Endothelial cell of umbilical vein (primary cell): ENCODE measurements around the gene ASB13. TPM values are rescaled to one million over a fixed set of nuclear protein-coding genes. Genes with fewer than 3 reads are reported as not detected.

Experiments
- BruUV-seq: library from RNA; stranded (reverse); fragments of 400-500 nt; replicated peaks from 2 replicates; lab custom pipeline; 2021; lab: Mats Ljungman, UMichigan
- CTCF ChIA-PET: fragments of 300-600, 350-600 bp; sonication (Branson Sonifier 250); formaldehyde crosslinking; loops from one replicate; lab custom pipeline; 2021; ENCODE audit warnings: antibody characterized with exemption, inconsistent platforms; lab: Charles Lee
- POLR2A ChIA-PET: fragments of 300-600, 350-600 bp; sonication (Branson Sonifier 250); formaldehyde crosslinking; loops from one replicate; lab custom pipeline; 2021; ENCODE audit warnings: antibody characterized with exemption, inconsistent platforms; lab: Charles Lee
- DNase-seq: peaks from one replicate; pipeline ENCODE4 v3.0.0-alpha.2; 2011; ENCODE audit warnings: low read depth, low spot score
- FAIRE-seq: peaks from 2 replicates; lab custom pipeline; 2011; peaks lifted over from hg19 to GRCh38; lab: Jason Lieb, UNC
- H2AFZ ChIP-seq: 2 replicates; pipeline ENCODE4 v1.6.0; 2012; ENCODE audit warnings: low read depth, low read length, control low read depth, inconsistent platforms
- H3K27ac ChIP-seq: 2 replicates; pipeline ENCODE4 v1.5.1; 2011; ENCODE audit warnings: low read depth, mild to moderate bottlenecking, control low read depth, low read length, moderate library complexity; ENCODE audit not compliant: insufficient read depth
- H3K27me3 ChIP-seq, 2 experiments: 2 replicates each; pipeline versions ENCODE4 v1.6.0 to v1.6.1; 2011; ENCODE audit warnings: low read length in 2 of 2, mixed read lengths in 1 of 2; ENCODE audit not compliant: control insufficient read depth in 2 of 2, insufficient read depth in 2 of 2
- H3K36me3 ChIP-seq, 2 experiments: 2 replicates in 1 of 2; 3 replicates in 1 of 2; pipeline ENCODE4 v1.5.1; 2011; ENCODE audit warnings: low read length in 2 of 2, mild to moderate bottlenecking in 1 of 2, moderate library complexity in 1 of 2; ENCODE audit not compliant: control insufficient read depth in 2 of 2, insufficient read depth in 2 of 2; ENCODE audit errors: extremely low read depth in 1 of 2
- H3K4me1 ChIP-seq: 3 replicates; pipeline ENCODE4 v1.5.1; 2011; ENCODE audit warnings: mild to moderate bottlenecking, low read length; ENCODE audit not compliant: control insufficient read depth, insufficient read depth; ENCODE audit errors: extremely low read depth
- H3K4me2 ChIP-seq: 2 replicates; pipeline ENCODE4 v1.6.1; 2011; ENCODE audit warnings: low read length, control low read depth, mixed read lengths; ENCODE audit not compliant: insufficient read depth
- H3K4me3 ChIP-seq, 3 experiments: fragments of 200-600 bp in 1 of 3; sonication (generic), shearing (Covaris generic) in 1 of 3; replicated peaks in 1 of 3; 2 replicates each; pipeline ENCODE4 v1.5.1; 2011 to 2016; ENCODE audit warnings: control low read depth in 3 of 3, low read length in 3 of 3, mild to moderate bottlenecking in 2 of 3, inconsistent platforms in 1 of 3, low read depth in 1 of 3, moderate library complexity in 1 of 3; ENCODE audit not compliant: insufficient read depth in 1 of 3
- H3K79me2 ChIP-seq: 2 replicates; pipeline ENCODE4 v1.6.0; 2012; ENCODE audit warnings: low read length, inconsistent platforms; ENCODE audit not compliant: control insufficient read depth, insufficient read depth
- H3K9ac ChIP-seq: replicated peaks from 2 replicates; pipeline ENCODE3; 2011; ENCODE audit warnings: low read length, control low read depth; ENCODE audit not compliant: insufficient read depth; ENCODE audit errors: extremely low read depth
- H3K9me1 ChIP-seq: replicated peaks from 3 replicates; pipeline ENCODE4 v1.6.0; 2011; ENCODE audit warnings: mild to moderate bottlenecking, low read length; ENCODE audit not compliant: control insufficient read depth, insufficient read depth; ENCODE audit errors: extremely low read depth
- H3K9me3 ChIP-seq: replicated peaks from 2 replicates; pipeline ENCODE4 v1.5.1; 2012; ENCODE audit warnings: low read length, inconsistent platforms; ENCODE audit not compliant: control insufficient read depth, insufficient read depth
- H4K20me1 ChIP-seq: replicated peaks from 2 replicates; pipeline ENCODE3; 2011; ENCODE audit warnings: mild to moderate bottlenecking, low read length; ENCODE audit not compliant: control insufficient read depth, insufficient read depth; ENCODE audit errors: extremely low read depth
- CTCF ChIP-seq, 2 donors: IDR thresholded peaks; 1 replicate in 1 of 2; 2 replicates in 1 of 2; pipeline ENCODE4 v1.5.1; 2011; ENCODE audit warnings: low read length in 2 of 2, mild to moderate bottlenecking in 2 of 2, moderate library complexity in 2 of 2, control low read depth in 1 of 2, inconsistent platforms in 1 of 2, low read depth in 1 of 2; ENCODE audit not compliant: insufficient read depth in 1 of 2; ENCODE audit errors: extremely low read depth in 1 of 2
- EZH2 ChIP-seq: IDR thresholded peaks from 2 replicates; pipeline ENCODE4 v1.6.1; 2012; ENCODE audit warnings: borderline replicate concordance, low read depth, mild to moderate bottlenecking, moderate library complexity, low read length, inconsistent platforms; ENCODE audit not compliant: severe bottlenecking
- FOS ChIP-seq: IDR thresholded peaks from 2 replicates; pipeline ENCODE4 v1.6.1; 2011; ENCODE audit warnings: mild to moderate bottlenecking, low read length, moderate library complexity, borderline replicate concordance; ENCODE audit not compliant: insufficient read depth
- GATA2 ChIP-seq: IDR thresholded peaks from 2 replicates; pipeline ENCODE4 v1.7.0; 2011; ENCODE audit warnings: low read depth, mild to moderate bottlenecking, moderate library complexity, mixed read lengths, low read length; ENCODE audit not compliant: insufficient read length, insufficient read depth
- JUN ChIP-seq: IDR thresholded peaks from 2 replicates; pipeline ENCODE4 v1.6.1; 2011; ENCODE audit warnings: borderline replicate concordance, low read depth; ENCODE audit not compliant: insufficient read length, insufficient read depth
- MAX ChIP-seq: IDR thresholded peaks from 2 replicates; pipeline ENCODE4 v1.6.1; 2011; ENCODE audit not compliant: insufficient read depth, insufficient read length
- MYC ChIP-seq: IDR thresholded peaks from one replicate; pipeline ENCODE4 v1.6.1; 2011; ENCODE audit warnings: mild to moderate bottlenecking, low read depth, low read length
- POLR2A ChIP-seq: IDR thresholded peaks from 2 replicates; pipeline ENCODE4 v1.6.1; 2012; ENCODE audit warnings: low read depth, mild to moderate bottlenecking, control low read depth, low read length
- POLR2AphosphoS5 ChIP-seq: IDR thresholded peaks from 2 replicates; pipeline ENCODE4 v1.6.1; 2012; ENCODE audit warnings: low read depth, mild to moderate bottlenecking, control low read depth, low read length, moderate library complexity; ENCODE audit not compliant: insufficient read depth
- dilution Hi-C: fragments of 300-500 bp; cut with MboI; formaldehyde crosslinking; loops from one replicate; pipeline ENCODE4 v1.15.0; 2019; ENCODE audit warnings: low sequenced_read_pairs; ENCODE audit not compliant: extremely low pct_ligation_motif_present
- intact Hi-C: fragments of 100-400 bp; cut with micrococcal nuclease; formaldehyde crosslinking; loops from one replicate; pipeline ENCODE4 v1.10.0; 2022
- polyA plus RNA-seq, 4 experiments: library from polyadenylated mRNA; depleted of rRNA in 3 of 4; stranded (reverse) in 3 of 4; unstranded in 1 of 4; fragments of >200 nt; gene quantifications; 2 replicates each; pipeline versions ENCODE4 v1.2.1 to v1.2.3, GENCODE V29; 2011 to 2012; ENCODE audit warnings: missing spikeins in 1 of 4
- total RNA-seq: library from RNA; stranded (reverse); gene quantifications from 2 replicates; pipeline ENCODE4 v1.2.3, GENCODE V29; 2021

Gene ASB13
- total and polyA plus RNA-seq, 2 donors (not counting 3 experiments of a cell fraction or from before 2014, with no cell fraction given): 6.3 to 7.3 TPM

- Histone ChIP-seq H3K27ac (no peak overlapping the region), H3K9me1 (no peaks in the 10 kb centered on the region), H4K20me1 (no peaks in the 10 kb centered on the region), H3K27me3 (no peaks in the 10 kb centered on the region), H3K79me2 (no peaks in the 10 kb centered on the region), H3K36me3 (no peaks in the 10 kb centered on the region), H3K9me3 (no peaks in the 10 kb centered on the region), H2AFZ (no peak overlapping the region), H3K4me2 (no peak overlapping the region), H3K4me1 (peaks cover 29% of the 10 kb centered on the region), H3K4me3 (no peak overlapping the region), H3K9ac (no peak overlapping the region)
- DNase-seq (no peak), FAIRE-seq (no peak)
- TF ChIP-seq JUN (no peak), FOS (no peak), POLR2A (no peak), EZH2 (no peak), MYC (no peak), MAX (no peak), POLR2AphosphoS5 (no peak), CTCF (IDR thresholded peaks at IDR 0.05; ENCODE audit: extremely low read depth in 1 of 2, insufficient read depth in 1 of 2, low read depth in 1 of 2, low read length in 2 of 2) (no peak), GATA2 (no peak)
- no TSS peak for BruUV-seq
- POLR2A ChIA-PET: no interaction called here
- CTCF ChIA-PET: interaction anchor here (1.1 kb wide), 1 partner anchor 19 kb away, joined by 3 read pairs; no protein-coding TSS in a partner anchor
- dilution Hi-C loops (no loop called here), intact Hi-C loops (loop anchor here (10.0 kb wide), 1 partner anchor 153 kb away; no protein-coding TSS in a partner anchor)
Measured at GRCh38 chr10:5598085-5598690, 68.2 kb downstream of the ASB13 start.
